A549 treated with ZK216348 at 1 μM for 4 hours (cell line): ENCODE measurements around the gene MRPL19. TPM values are rescaled to one million over a fixed set of nuclear protein-coding genes. Genes with fewer than 3 reads are reported as not detected.

ENCODE experiments used
- total RNA-seq: library from RNA; stranded (reverse); fragments of 200-300 nt; extraction: Qiagen RNA extraction; gene quantifications from 5 replicates; pipeline ENCODE4 v1.2.3, GENCODE V29; 2022; ENCODE audit warnings: low read depth

MRPL19 gene
- 66.0 to 80.3 TPM (median 73.3 TPM) in 5 replicates for total RNA-seq

DNA sequence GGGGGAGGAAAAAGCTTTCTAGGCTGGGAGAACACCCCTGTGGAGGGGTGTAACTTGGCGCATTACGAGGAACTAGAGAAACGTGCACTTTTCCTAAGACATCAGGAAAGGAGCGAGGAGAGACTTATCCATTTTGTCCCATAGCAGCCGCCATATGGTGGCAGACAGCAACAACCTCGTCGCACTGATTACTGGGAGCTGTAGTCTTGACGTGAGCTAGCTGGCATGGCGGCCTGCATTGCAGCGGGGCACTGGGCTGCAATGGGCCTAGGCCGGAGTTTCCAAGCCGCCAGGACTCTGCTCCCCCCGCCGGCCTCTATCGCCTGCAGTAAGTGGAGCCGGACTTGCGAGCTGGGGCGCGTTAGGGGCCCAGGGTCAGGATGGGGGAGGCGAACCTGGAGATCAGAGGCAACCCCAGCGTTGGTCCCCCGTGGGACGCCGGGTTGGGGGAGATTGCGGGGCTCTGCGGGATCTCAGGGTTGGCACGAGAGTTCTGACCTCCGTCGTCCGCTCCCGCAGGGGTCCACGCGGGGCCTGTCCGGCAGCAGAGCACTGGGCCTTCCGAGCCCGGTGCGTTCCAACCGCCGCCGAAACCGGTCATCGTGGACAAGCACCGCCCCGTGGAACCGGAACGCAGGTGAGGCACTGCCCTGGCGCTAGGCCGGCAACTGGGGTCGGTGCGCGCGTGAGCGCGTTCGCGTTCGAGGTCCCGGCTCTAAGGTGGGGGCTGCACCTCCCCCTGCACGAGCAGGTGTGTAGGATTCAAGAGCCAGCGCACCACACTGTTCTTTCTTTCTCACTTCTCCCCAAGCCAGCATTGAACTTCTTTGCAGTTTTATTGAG is at the start of gene MRPL19:
Gene MRPL19 (plus strand): TSS at position 201 of the 843 bp plus-strand sequence. CDS start 25 bp downstream, at position 226.

DNA sequence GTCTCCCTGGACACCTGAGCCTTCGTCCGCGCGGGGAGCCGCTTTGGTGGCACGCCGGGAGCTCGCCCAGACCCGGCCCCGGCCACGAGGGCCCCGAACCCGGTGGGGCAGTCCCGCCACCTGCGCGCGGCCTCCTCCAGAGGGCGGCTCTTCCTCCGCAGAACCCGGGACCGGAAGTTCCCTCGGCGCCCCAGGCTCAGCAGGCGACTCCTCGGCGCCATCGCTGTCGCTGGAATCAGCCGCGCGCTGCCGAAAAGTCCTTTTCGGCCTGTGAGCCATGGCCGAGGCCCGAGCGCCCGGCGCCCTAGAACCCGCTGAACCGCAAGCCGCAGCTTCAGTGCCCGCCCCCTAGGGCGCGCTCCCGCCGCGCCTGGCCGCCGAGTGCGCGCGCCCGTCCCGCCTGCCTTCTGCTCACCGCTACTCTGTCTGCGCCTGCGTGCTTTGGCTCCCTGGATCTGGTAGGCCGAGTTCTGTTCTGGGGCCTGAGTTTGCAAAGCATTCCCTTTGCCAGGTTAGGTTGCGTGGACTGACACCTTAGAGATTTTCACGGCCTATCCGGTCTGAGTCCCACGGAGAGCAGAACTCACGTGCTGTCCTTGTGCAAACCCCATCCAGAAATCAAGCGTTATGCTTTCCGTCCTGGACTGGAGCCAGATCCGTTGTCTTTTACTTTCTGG is 64.1 kb downstream of the MRPL19 start, which contains the start of gene GCFC2:
Gene GCFC2 (minus strand): TSS at position 339 of the 677 bp plus-strand sequence. CDS start 60 bp downstream, at position 279.

Other genes starting within 250 kb of the MRPL19 start
- 6.2 to 10.3 TPM (median 8.2 TPM) in 5 replicates for gene EVA1A, start 85.8 kb upstream of the MRPL19 start, total RNA-seq
- 11.8 to 22.7 TPM (median 17.2 TPM) in 5 replicates for gene GCFC2, start 64.1 kb downstream of the MRPL19 start, total RNA-seq